NT2/D1 (cell line): ENCODE data around the gene ARHGEF18.
"Not testable (repeated sequence)": the region's sequence is repeated elsewhere in the genome, so short reads cannot be mapped to it uniquely, and the experiment has no call there.

Experiments used
- SUZ12 ChIP-seq: IDR thresholded peaks from 2 replicates; pipeline ENCODE4 v1.6.1; 2011; ENCODE audit not compliant: insufficient read length, insufficient read depth; ENCODE audit errors: extremely low read depth
- YY1 ChIP-seq: IDR thresholded peaks from 2 replicates; pipeline ENCODE4 v1.6.1; 2011; ENCODE audit not compliant: insufficient read length, insufficient read depth
- ZNF274 ChIP-seq: IDR thresholded peaks from 2 replicates; pipeline ENCODE4 v1.6.1; 2011; ENCODE audit warnings: mild to moderate bottlenecking, low read depth, low read length

DNA sequence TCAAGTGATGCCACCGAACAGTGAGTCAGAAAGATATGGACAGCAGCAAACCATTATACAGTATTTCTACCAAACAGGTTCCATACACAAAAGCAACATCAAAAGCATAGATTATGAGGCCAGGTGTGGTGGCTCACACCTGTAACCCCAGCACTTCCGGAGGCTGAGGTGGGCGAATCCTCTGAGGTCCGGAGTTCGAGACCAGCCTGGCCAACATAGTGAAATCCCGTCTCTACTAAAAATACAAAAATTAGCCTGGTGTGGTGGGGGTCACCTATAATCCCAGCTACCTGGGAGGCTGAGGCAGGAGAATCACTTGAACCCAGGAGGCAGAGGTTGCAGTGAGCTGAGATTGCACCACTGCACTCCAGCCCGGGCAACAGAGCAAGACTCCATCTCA is 1.7 kb upstream of the ARHGEF18 start:
- not testable (repeated sequence) for TF ChIP-seq ZNF274, YY1, SUZ12
